Muscle of arm (tissue), 14 donors: Measurements from ENCODE around the gene MLN. TPM values are rescaled to one million over a fixed set of nuclear protein-coding genes. Genes with fewer than 3 reads are reported as not detected.

Experiments
- DNase-seq: peaks from one replicate; pipeline ENCODE4 v3.0.0-alpha.2; 2013
- long read RNA-seq, 11 donors: transcript quantifications; one replicate each; lab custom pipeline, GENCODE V29; 2026
- polyA plus RNA-seq, 12 donors: library from polyadenylated mRNA; unstranded; fragments of 120-200 nt; gene quantifications; one replicate each; pipeline ENCODE4 v1.2.1, GENCODE V29; 2013; ENCODE audit not compliant: insufficient read length in 12 of 12

The MLN gene, protein sequence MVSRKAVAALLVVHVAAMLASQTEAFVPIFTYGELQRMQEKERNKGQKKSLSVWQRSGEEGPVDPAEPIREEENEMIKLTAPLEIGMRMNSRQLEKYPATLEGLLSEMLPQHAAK
- polyA plus RNA-seq: not detected
- long read RNA-seq, donor 1, partial matches to known transcripts: 0 of 3 reads
- long read RNA-seq, donor 1, other reads (novel, unspliced or antisense): 0 of 3 reads
- long read RNA-seq, donor 2: 0 reads
- long read RNA-seq, donor 3: 0 reads
- long read RNA-seq, donor 4: 0 reads
- long read RNA-seq, donor 5: 0 reads
- long read RNA-seq, donor 6: 0 reads
- long read RNA-seq, donor 7: 0 reads
- long read RNA-seq, donor 8: 0 reads
- long read RNA-seq, donor 9: 0 reads
- long read RNA-seq, donor 10: 0 reads
- long read RNA-seq, donor 11: 0 reads

DNA sequence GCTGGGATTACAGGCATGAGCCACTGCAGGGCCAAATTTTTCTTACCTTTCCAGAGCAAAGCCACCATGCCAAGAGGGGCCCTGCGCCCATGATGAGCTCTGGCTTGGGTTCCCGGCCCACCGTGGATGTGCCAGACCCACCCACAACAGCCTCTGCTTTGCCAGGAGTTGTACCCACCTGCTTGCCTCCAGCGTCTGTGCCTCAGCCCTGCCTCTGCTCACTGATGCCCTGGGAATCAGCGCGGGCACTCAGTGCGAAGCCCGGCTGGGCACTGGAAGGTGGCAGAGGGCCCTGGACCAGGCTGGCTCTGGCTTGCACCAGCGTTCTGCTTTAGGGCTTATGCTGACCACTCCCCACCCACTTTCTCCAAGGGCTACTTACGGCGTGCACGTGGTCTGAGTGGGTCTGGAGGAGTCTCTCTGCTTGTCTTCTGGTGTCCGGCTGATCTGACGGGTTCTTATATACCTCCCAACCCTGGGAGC, at the start of gene MLN:
Gene MLN, minus strand, starts transcription at position 433 of the 483 bp plus-strand sequence. CDS start 2,840 bp downstream, outside the sequence.
- no peak for DNase-seq

DNA sequence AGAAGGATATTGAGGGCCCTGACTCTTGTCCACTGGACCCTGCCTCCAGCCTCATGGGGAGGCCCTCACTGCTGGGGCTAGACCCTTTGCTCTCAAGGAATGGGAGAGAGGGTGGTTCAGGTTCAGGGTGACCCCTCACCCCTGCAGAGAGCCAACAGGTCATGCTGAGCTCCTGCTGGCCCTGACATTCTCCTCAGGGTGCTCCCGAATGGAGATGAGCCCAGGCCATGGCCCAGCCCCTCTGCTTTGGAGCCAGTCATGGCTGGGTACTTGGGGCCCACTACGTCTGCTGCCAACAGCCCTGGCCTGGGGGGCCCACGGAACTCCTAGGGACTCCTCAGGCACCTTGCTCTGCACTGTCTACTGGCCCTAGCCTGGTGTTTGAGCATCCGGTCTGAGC, 49.2 kb upstream of the MLN start:
- DNase-seq: no peak

DNA sequence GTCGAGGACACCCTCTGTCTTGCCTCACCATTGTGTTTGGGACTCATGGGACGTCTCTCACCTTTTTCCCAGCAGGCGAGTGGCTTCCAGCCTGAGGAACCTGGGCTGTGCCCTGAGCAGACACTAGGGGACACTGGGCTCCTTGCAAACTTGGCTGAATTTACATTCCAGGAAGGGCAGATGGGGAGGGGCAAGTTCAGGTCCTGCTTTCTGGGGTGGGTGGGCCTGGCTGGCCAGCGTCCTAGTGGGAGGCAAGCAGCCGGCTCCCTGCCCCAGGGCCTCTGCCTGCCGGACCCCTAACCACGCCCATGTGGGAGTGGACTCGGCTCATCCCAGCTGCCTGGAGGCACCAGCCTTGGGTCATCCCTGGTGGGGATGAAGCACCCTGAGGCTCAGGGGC, 48.2 kb upstream of the MLN start:
- DNase-seq: no peak

DNA sequence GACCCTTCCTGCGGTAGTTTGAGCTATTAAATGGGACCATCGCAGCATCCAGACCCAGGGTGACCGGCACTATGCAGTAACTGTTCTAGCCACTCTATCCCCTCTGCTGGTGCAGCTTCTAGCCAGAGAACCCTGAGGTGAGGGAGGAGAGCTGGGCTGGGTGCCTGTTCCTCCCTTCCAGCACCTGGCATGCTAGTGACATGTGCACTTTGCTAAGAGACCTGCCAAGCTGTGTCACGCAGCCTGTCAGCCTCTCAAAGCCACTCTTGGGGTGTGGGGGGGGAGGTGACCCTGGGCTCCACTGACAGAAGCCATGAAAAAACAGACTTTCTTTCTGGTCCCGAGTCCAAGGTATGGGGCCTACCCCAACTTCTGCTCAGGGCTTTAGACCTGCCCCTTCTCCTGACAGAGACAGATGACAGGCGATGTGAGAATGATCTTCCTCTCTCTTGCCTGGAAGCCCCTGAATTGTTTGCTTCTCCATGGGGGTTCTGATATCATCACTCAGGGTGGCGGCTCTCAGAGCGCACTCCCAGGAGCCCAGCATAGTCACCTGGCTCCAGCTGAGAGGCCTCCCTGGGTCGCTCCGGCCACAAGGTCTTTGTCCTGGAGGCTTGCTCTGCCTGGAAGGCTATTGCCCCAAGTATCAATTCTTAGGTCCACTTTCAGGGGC, 47.2 kb upstream of the MLN start:
- no peak for DNase-seq

DNA sequence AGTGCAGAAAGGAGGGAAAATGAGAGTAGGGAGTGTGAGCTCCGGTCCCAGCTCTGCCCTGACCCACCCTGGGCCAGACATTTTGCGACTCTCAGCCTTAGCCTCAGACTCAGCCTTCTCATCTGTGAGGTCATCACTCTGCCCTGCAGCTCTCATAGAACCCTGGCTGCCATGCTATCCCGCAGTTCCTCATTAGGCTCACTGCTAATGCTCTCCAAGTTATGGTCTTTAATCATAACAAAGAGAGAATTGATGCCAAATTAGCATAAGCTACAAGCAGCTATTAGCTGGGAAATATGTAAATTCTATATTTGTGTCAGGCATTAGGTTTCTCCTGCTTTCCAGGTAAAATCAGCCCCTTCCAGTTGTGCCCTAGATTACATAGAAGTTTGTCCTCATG, 46.5 kb upstream of the MLN start:
- no peak for DNase-seq

DNA sequence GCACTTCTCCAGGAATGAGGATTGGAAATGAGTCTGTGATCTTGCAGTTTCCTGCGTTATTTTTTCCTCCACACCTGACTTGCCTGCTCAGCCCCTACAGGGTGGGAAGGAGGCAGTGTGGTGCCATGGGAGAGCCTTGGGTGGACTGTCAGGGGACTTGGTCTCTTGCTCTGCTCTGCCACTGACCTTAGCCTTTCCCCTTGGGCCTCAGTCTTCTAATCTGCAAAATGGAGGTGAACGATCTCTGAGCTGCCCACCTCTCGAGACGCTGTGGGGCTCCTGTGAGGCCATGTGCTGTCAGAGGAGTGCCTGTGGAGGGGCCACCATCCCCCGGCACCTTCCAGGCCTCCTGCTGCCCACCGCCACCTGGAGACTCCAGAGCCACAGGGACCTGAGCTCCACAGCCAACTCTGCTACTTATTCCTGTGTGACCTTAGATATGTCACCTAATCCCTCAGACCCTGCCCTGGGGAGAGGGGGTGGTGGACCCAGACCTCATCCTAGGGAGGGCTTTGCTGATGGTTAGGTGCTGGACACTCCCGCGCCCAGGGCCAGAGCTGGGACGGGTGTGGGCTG, 45.8 kb upstream of the MLN start:
- no peak for DNase-seq

DNA sequence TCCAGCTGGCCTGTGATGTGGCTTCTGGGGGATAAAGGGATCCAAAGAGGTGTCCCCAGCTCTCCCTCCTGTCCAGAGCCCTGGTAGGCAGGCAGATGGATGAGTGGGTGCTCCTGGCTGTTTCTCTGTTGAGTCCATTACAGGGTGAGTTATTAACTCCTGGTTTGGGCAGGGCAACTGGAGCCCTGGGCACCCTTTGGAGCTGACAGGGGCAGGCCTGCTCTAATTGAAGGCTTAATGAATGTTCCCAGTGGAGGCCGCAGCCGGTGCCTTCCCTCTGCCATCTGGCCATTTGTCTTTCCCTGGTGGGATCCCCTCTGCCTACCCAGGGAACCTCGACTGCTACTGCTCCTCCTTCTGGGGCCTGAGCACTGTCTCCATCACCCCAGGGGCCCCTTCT, 44.7 kb upstream of the MLN start:
- no peak for DNase-seq

DNA sequence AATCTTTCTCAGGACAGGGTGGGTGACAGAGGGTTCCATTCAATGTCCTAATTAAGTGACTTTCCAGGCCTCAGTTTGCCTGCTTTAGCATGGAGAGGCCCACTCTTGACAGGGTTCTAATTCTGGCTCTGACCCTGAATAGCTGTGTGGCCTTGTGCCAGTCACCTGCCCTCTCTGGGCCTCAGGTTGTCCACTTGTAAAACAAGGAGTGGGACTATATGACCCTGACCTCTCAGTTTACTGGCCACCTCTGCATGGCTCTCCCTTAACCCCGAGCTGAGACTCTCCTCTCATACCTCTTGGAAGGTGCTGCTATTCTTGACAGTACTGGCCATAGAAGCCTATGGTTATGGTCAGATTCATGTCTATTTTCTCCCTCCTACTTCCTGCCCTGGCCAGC, 44.1 kb upstream of the MLN start:
- no peak for DNase-seq

DNA sequence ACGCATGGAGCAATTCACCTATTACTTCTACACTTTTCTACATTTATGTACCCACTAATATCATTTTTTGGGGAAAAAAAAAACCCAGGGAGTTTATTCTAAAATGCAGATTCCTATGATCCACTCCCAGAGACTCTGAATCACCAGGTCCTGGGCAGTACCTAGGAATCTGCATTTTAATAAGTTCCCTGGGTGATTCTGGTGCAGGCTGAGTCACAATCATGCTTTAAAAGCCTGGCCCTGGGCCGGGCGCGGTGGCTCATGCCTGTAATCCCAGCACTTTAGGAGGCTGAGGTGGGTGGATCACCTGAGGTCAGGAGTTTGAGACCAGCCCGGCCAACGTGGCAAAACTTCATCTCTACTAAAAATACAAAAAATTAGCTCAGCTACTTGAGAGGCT, 43.3 kb upstream of the MLN start:
- DNase-seq: no peak

DNA sequence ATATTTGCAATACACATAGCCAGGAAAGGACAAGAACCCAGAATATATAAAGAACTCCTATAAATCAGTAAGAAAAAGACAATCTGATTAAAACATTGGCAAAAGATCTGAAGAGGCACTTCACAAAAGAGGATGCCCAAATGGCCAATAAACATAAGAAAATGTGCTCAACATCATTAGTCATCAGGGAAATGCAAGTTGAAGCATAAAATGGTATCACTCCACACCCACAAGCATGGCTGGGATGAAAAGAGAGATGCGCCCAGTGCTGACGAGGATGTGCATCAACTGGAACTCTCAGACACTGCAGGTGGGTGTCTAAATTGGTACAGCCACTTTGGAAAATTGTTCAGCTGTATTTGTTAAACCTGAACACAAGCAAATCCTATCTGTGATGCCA, 42.4 kb upstream of the MLN start:
- DNase-seq: no peak

DNA sequence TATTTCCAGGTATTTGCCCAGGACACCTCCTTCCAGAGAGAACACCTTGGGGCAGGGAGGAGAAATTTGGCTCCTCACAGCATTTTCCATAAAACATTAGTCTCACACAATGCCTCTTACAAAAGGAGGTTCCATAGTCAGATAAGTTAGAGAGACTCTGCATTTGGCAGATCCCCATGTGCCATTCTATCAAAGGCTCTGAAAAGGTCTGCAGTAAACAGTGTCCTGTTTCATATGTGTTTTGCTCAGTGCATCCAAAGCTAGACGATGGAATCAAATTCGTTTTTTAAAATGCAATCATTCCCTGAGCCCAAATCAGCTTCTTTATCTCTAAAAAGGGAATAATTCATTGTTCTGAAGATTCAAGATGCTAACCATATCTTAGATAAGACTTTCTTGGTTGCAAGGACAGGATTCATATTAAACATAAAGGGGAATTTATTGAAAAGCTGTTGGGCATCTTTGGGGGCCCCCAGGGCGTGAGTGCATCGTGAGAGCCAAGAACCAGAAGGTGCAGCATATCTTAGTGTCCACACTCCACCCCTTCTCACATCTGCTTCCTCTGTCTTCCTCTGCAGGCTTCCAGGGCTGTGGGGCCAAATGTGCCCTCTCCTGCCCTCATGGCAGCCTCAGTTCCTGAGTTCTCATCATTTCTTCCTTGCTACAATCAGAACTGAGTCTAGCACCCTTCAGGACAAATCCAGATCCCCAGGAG, 41.4 kb upstream of the MLN start:
- no peak for DNase-seq

DNA sequence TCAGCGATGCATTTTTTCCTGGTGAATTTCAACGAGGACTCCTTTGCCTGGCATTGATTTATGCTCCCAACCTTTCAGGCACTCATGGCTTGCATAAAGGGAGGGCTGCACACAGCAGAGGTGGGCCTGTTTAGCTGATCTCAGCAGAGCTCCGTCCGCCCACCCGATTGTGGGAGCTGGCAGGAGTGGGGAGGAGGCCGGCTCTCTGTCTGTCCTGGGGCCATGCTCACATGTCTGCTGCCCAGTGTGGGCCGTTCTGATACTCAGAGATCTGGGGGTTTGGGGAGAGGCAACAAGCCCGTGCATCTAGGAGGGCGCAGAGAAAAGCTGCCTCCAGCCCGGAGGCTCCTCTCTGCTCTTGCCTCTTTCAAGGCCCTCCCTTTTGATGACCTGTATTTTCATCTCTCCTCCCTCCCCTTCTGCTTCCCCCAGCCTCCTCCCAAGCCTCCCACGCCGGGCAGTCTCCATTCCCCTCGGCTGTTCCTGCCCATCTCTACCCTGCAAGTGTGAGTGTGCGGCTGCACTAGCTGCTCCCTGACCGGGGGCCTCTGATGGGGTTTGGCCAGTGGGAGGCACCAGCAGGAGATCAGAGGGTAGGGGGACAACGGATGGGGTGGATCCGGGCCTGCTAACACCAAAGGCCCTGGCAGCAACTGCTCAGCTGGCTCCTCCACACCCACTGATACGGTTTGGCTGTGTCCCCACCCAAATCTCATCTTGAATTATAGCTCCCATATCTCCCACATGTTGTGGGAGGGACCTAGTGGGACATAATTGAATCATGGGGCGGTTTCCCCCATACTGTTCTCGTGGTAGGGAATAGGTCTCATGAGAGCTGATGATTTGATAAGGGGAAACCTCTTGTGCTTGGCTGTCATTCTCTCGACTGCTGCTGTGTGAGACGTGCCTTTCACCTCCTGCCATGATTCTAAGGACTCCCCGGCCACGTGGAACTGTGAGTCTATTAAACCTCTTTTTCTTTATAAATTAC, 39.6 kb upstream of the MLN start:
- no peak for DNase-seq

DNA sequence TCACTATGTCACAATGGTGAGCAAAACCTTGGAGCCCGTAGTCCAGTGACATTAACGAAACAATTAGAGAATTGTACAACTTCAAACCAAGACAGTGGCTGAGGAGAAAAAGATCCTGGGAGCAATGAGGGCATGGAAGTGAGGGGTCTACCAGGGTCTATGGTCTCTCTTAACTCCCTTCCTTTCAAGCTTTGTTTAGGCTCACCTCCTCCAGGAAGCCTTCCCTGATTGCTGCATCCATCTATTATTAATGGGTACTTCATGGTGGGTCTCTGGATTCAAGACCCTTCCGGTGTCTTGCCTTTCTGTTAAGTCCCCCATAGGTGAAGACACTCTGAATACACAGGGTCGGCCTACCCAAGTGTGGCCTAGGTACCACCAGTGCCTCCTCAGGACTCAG, 38.1 kb upstream of the MLN start:
- no peak for DNase-seq

DNA sequence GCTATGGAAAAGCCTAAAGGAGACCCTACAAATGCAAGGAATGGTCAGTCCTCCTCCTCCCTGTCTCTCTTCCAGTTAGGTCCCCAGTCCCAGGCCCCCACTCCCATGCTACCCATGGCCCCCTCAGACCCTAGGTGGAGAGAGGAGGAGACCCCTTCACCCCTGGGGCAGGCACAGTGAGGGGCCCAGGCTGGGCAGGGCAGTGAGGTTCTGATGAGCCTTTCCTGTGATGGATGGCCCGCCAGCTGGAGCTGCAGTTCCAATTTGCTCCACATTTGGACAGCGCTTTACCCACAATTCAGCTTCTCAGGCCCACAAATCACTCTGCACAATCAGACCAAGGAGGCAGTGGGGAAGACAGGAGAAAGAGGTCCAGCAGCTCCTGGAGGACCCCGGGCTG, 37.3 kb upstream of the MLN start:
- DNase-seq: no peak

DNA sequence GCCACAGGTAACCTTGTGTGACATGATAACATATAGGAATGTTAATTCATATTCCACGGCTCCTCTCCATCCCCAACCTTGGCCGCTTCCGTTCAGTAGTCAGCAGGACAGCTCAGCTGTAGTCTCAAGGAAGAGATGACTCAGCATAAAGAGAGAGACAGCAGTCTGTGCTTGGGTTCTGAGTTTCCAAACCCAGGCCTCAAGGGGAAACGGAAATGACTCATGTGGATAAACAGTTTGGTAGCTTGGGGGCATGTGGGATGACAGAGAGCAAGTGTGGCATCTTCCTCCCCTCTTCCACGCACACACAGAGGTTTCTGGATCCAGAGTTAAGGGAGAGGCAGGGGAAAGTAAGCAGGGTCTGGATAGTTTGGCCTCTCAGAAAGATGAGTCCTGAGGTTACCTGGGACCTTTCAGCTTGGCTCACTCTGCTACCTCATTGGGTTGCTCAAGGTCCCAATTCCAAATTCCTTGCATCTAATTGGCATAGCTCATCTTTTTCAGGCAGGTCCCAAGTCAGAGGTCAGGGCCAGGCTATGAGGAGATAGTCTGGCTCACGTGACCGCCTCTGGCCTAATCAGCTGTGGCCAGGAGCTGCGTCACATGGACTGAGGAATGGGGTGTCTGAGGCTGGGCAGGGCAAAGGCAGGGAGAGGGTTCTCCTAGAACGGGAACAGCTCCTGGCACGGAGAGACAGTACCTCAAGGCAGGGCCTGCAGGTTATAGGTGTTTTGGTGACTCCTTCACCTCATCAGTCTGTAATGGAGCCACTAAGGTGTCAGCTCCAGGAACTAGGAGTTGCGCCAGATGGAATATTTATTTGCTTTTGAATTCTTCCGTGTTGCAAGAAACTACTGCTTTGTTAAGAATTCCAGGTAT, 36.5 kb upstream of the MLN start:
- DNase-seq: peak; percentile 43

DNA sequence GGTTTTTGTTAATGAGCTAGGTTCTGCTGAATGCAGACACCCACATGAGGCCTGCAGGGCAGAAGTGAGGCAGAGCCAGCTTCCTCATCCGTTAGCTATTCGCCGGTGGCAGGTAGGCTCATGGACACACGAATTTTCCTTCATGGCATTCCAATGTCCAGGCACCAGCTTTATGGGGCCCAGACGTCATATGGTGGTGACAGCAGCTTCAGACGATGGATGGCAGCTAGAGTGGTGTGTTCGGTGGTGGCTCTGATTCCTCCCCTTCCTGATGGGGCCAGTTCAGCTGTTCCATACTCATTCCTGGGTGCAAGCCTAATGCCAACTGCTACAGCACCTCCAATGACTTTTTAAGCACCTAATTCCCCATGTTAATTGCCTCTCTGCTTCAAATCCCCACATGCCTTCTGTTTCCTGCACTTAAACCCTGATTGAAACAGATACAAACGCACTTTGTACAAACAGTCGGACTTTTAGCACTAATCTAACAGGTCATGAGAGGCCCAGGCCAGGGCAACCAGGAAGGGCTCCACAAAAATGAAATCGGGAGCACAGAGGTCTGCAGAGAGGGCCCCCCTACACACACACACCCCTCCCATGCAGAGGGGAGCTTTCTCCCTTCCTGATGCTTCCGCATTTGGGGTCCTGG, 35.7 kb upstream of the MLN start:
- DNase-seq: no peak

DNA sequence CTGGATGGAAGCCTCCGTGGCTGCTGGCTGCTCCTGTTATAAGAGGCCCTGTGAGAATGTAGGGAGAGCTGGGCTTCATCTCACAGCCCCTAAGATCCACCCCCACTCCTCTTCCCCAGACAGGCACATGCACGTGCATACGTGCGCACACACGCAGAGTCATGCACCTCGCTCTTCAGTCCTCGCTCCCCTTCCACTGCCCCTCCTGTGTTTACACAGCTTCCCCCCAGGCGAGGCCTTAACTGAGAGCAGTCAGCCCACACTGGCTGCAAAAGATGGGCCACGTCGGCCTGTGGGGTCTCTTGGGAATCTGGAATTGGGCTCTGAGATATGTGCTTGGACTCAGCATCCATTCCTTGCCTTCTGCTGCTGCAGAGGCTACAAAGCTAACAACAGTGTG, 35.2 kb upstream of the MLN start:
- no peak for DNase-seq

DNA sequence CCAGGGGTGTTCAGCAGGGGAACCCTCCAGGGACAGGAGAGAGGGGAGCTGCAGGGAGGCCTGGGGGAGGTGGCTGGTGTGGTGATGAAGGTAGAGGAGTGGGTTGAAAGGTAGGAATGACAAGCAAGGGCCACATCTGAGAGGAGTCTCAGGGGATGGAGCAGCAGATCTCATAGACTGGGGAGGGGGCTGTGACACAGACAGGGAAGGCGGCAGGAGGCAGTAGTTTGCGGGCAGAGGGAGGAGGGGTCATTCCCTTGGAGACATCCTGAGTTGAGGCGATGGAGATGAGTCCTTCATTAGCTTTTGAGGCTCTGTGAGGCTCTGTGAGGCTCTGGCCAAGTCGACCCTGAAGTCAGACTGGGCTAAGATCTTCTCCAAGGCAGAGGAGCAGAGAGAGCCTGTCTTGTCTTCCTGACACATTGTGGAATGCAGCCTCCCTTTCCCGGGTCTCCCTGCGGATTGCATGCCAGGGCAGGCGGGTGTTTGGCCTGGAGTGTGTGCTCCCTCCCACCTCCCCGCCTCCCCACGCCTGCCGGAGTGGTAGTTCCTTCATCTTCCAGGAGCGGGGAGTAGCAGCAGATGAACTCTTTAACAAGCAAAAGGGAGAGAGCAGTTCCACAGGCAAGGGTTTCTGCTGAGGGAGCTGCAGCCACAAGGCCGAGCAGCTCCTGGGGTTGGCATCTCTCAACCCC, 34.3 kb upstream of the MLN start:
- no peak for DNase-seq
